Uterus (tissue), 4 donors: Measurements from ENCODE around the gene TRPT1. TPM values are rescaled to one million over a fixed set of nuclear protein-coding genes. Genes with fewer than 3 reads are reported as not detected.
A peak's percentile ranks its signal among the peaks of the same experiment; 100 is the strongest.

ENCODE experiments used
- DNase-seq, 2 donors: peaks; one replicate each; pipeline ENCODE4 v3.0.0-alpha.2; 2019 to 2020
- H3K27ac ChIP-seq, 2 donors: fragments of 200-600 bp; sonication (generic); 1 replicate in 1 of 2; 2 replicates in 1 of 2; pipeline ENCODE4 v1.5.1; 2016 to 2018
- H3K27me3 ChIP-seq, 2 donors: fragments of 200-600 bp; sonication (generic); one replicate each; pipeline ENCODE4 v1.5.1; 2018 to 2019; ENCODE audit warnings: control low read depth in 1 of 2
- H3K36me3 ChIP-seq, 2 donors: fragments of 200-600 bp; sonication (generic); one replicate each; pipeline ENCODE4 v1.5.1; 2019; ENCODE audit warnings: control low read depth in 1 of 2
- H3K4me1 ChIP-seq, 2 donors: fragments of 200-600 bp; sonication (generic); one replicate each; pipeline ENCODE4 v1.5.1; 2018 to 2019; ENCODE audit warnings: control low read depth in 1 of 2
- H3K4me3 ChIP-seq, 2 donors: fragments of 200-600 bp; sonication (generic); 1 replicate in 1 of 2; 2 replicates in 1 of 2; pipeline ENCODE4 v1.5.1; 2018 to 2019; ENCODE audit warnings: mild to moderate bottlenecking in 1 of 2
- H3K9me3 ChIP-seq, 2 donors: fragments of 200-600 bp; sonication (generic); one replicate each; pipeline ENCODE4 v1.5.1; 2019; ENCODE audit warnings: control low read depth in 1 of 2
- CTCF ChIP-seq, 4 experiments: fragments of 200-600 bp in 2 of 4; fragments of 450-650 bp in 2 of 4; sonication (generic) in 2 of 4; IDR thresholded peaks; one replicate each; pipeline ENCODE4 v1.5.1; 2016 to 2019; ENCODE audit warnings: antibody characterized with exemption in 4 of 4, mild to moderate bottlenecking in 2 of 4, moderate library complexity in 1 of 4
- POLR2A ChIP-seq, 2 donors: fragments of 450-650 bp; IDR thresholded peaks; one replicate each; pipeline ENCODE4 v1.6.1; 2016; ENCODE audit warnings: antibody characterized with exemption in 2 of 2, mild to moderate bottlenecking in 1 of 2, moderate library complexity in 1 of 2
- intact Hi-C: fragments of 100-400 bp; cut with DNase I; formaldehyde crosslinking; loops from one replicate; pipeline ENCODE4 v1.15.1; 2023; ENCODE audit warnings: low total_unique reads
- total RNA-seq, 4 donors: library from RNA; depleted of rRNA in 3 of 4; stranded (reverse); fragments of >200 nt in 3 of 4; gene quantifications; one replicate each; pipeline versions ENCODE4 v1.1.0 to v1.2.4, GENCODE V29; 2014 to 2023
- donor health status: DM: yes; HTN: yes; CAD: no.

TRPT1 gene
- total RNA-seq, 4 donors from 2014 or later: 7.2 to 42.9 (median 18.7) TPM

GRCh38 chr11:64237484-64237951, 11.5 kb upstream of the TRPT1 start:
- Histone ChIP-seq H3K4me1 (peaks cover 0 to 13% of the 10 kb centered on the region in 2 donors), H3K4me3 (no peak overlapping the region), H3K27ac (no peak overlapping the region), H3K36me3 (no peaks in the 10 kb centered on the region), H3K9me3 (no peaks in the 10 kb centered on the region), H3K27me3 (no peaks in the 10 kb centered on the region)
- TF ChIP-seq CTCF (IDR thresholded peaks at IDR 0.05) (no peak), POLR2A (IDR thresholded peaks at IDR 0.05) (no peak)
- intact Hi-C loops: no loop called here
- peak in 1 of 2 donors; percentile 20 for DNase-seq

DNA sequence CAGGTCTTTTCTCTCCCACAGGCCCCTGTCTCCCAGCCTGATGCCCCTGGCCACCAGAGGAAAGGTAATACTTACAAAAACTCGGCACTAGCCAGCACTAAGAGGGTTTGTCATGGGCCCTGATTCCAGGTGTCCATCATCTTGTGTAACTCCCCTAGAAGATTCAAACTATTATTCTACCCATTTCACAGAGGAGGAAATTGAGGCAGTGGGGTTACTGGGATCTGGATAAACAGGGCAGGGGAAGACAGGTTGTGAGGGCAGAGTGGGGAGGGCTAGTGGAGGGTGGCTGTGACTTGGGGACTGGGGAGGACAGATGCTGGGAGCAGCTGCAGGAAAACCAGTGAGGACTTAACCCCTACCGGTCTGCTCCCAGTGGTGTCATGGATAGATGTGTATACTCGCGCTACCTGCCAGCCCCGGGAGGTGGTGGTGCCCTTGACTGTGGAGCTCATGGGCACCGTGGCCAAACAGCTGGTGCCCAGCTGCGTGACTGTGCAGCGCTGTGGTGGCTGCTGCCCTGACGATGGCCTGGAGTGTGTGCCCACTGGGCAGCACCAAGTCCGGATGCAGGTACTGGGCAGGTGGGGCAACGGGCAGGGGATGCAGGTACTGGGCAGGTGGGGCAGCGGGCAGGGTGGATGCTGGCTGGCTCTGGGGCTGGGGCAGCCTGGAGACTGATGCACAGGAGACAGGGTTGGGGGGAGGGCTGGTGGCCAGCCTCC, 9.6 kb upstream of the TRPT1 start:
- H3K27ac ChIP-seq: peak overlapping the region; percentile 90 to 95
- intact Hi-C loops: no loop called here
- H3K4me1 ChIP-seq: peaks cover 4 to 8% of the 10 kb centered on the region in 2 donors
- no peaks in the 10 kb centered on the region for H3K27me3 ChIP-seq
- peak overlapping the region; percentile 42 to 80 for H3K4me3 ChIP-seq
- TF ChIP-seq POLR2A (IDR thresholded peaks at IDR 0.05) (no peak), CTCF (IDR thresholded peaks at IDR 0.05) (no peak)
- H3K9me3 ChIP-seq: no peaks in the 10 kb centered on the region
- no peaks in the 10 kb centered on the region for H3K36me3 ChIP-seq
- peak in 1 of 2 donors; percentile 22 for DNase-seq

DNA sequence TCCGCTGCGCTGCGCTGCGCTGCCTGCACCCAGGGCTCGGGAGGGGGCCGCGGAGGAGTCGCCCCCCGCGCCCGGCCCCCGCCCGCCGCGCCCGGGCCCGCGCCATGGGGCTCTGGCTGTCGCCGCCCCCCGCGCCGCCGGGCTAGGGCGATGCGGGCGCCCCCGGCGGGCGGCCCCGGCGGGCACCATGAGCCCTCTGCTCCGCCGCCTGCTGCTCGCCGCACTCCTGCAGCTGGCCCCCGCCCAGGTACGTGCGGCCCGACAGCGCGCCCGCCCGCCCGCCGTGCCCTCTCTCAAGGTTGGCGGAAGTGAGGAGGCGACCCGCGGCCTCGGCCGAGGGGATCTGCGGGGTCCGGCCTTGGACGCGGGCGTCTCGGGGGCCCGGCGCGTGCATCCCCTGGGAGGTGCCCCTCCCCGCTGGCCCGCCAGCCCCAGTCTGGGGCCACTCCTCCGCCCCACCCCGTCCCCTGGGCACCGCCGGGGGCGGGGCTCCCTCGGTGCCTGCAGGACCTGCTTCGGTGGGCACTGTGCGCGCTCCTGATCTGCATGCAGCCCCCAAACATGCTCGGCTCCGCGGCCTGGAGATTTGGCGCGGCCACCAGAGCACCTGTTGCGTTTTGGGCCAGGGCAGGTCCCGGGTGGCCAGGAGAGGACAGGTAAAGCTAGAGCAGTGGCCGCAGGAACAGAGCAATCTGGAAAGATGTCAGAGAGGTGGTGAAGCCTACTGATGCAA, 8.8 kb upstream of the TRPT1 start:
- peak in 1 of 2 donors; percentile 42 for DNase-seq
- H3K9me3 ChIP-seq: no peaks in the 10 kb centered on the region
- intact Hi-C loops: no loop called here

GRCh38 chr11:64233913-64234586, 8.1 kb upstream of the TRPT1 start, which contains the start of gene VEGFB:
Gene VEGFB (plus strand): TSS chr11:64234584. CDS start chr11:64234834, 250 bp downstream.
- intact Hi-C loops: no loop called here
- H3K9me3 ChIP-seq: no peaks in the 10 kb centered on the region
- H3K36me3 ChIP-seq: no peaks in the 10 kb centered on the region
- peak; percentile 71 to 80 for DNase-seq
- peaks cover 4 to 14% of the 10 kb centered on the region in 2 donors for H3K4me1 ChIP-seq
- H3K27me3 ChIP-seq: no peaks in the 10 kb centered on the region
- peak within 1 kb of the TSS; percentile 76 to 80 for H3K4me3 ChIP-seq
- peak within 1 kb of the TSS; percentile 90 to 95 for H3K27ac ChIP-seq
- TF ChIP-seq POLR2A (IDR thresholded peaks at IDR 0.05) (peak; percentile 36 to 56), CTCF (IDR thresholded peaks at IDR 0.05) (no peak)

More for the DNA sequence above, 8.8 kb upstream of the TRPT1 start:
- Histone ChIP-seq H3K4me1 (peaks cover 4 to 9% of the 10 kb centered on the region in 2 donors), H3K4me3 (peak overlapping the region; percentile 42 to 80), H3K27ac (peak overlapping the region; percentile 90 to 95), H3K27me3 (no peaks in the 10 kb centered on the region), H3K36me3 (no peaks in the 10 kb centered on the region)
- peak in 3 of 4 experiments; percentile 8 to 21 (median 16) for TF ChIP-seq CTCF (IDR thresholded peaks at IDR 0.05)
- TF ChIP-seq POLR2A (IDR thresholded peaks at IDR 0.05): peak in 1 of 2 donors; percentile 54
